Left lung (tissue), 10 donors: ENCODE measurements around the gene DMWD. TPM values are rescaled to one million over a fixed set of nuclear protein-coding genes. Genes with fewer than 3 reads are reported as not detected.
A peak's percentile ranks its signal among the peaks of the same experiment; 100 is the strongest.

Experiments used
- ATAC-seq: fragments of 200-7000 bp; cut with Tn5 transposase; one replicate; pipeline ENCODE4 v1.9.1; 2020; ENCODE audit warnings: moderate library complexity
- DNase-seq, 4 donors: peaks; one replicate each; pipeline ENCODE4 v3.0.0-alpha.2; 2013 to 2020
- H3K27ac ChIP-seq, 2 donors: fragments of 200-600 bp; sonication (generic) in 1 of 2; one replicate each; pipeline versions ENCODE4 v1.5.0 to v1.8.0; 2020 to 2021
- H3K27me3 ChIP-seq, 2 donors: fragments of 200-600 bp; sonication (generic) in 1 of 2; one replicate each; pipeline versions ENCODE4 v1.5.0 to v1.8.0; 2020 to 2021
- H3K36me3 ChIP-seq, 2 donors: fragments of 200-600 bp; sonication (generic) in 1 of 2; one replicate each; pipeline versions ENCODE4 v1.5.0 to v1.8.0; 2020 to 2021
- H3K4me1 ChIP-seq, 2 donors: fragments of 200-600 bp; one replicate each; pipeline ENCODE4 v1.8.0; 2021
- H3K4me3 ChIP-seq, 2 donors: fragments of 200-600 bp; sonication (generic) in 1 of 2; one replicate each; pipeline versions ENCODE4 v1.5.0 to v1.8.0; 2020 to 2021; ENCODE audit warnings: mild to moderate bottlenecking in 1 of 2
- H3K9me3 ChIP-seq, 2 donors: fragments of 200-600 bp; sonication (generic) in 1 of 2; one replicate each; pipeline versions ENCODE4 v1.5.0 to v1.8.0; 2020 to 2021
- CTCF ChIP-seq, 2 donors: fragments of 200-600 bp; sonication (generic) in 1 of 2; IDR thresholded peaks; one replicate each; pipeline versions ENCODE4 v1.5.0 to v1.8.0; 2021; ENCODE audit warnings: antibody characterized with exemption in 2 of 2
- intact Hi-C, 2 donors: fragments of 100-400 bp; cut with DNase I; formaldehyde crosslinking; loops; one replicate each; pipeline versions ENCODE4 v1.11.2 to v1.14.2; 2022
- polyA plus RNA-seq, 6 donors: library from polyadenylated mRNA; unstranded; fragments of 120-200 nt; gene quantifications; one replicate each; pipeline ENCODE4 v1.2.1, GENCODE V29; 2013; ENCODE audit not compliant: insufficient read length in 6 of 6
- total RNA-seq, 2 donors: library from RNA; stranded (reverse); fragmentation: NEBNext Ultra II Directional; extraction: Animal tissue kit (Norgen Biotek cat#: 25700); gene quantifications; one replicate each; pipeline ENCODE4 v1.2.1, GENCODE V29; 2021
- donor health status: DM: no; HTN: yes; CAD: no.
- donor health status: DM: no; HTN: no; CAD: no.

DMWD gene
- total and polyA plus RNA-seq, 8 donors = 29.6 to 51.4 (median 40.2) TPM

GRCh38 chr19:45782162-45782691 lies 10.4 kb downstream of the DMWD start, which contains the start of gene DMPK:
TSS of gene DMPK (minus strand) at chr19:45782490. CDS start at chr19:45782352, 138 bp downstream.
- Histone ChIP-seq H3K36me3 (peaks cover 0 to 31% of the 10 kb centered on the region in 2 donors), H3K27me3 (peaks cover 0 to 100% of the 10 kb centered on the region in 2 donors), H3K4me1 (peaks cover 11 to 42% of the 10 kb centered on the region in 2 donors), H3K4me3 (peak within 1 kb of the TSS; percentile 35 to 36), H3K27ac (peak within 1 kb of the TSS; percentile 48 to 65), H3K9me3 (no peaks in the 10 kb centered on the region)
- intact Hi-C loops = no loop called here
- peak; percentile 18 for ATAC-seq
- peak in 1 of 4 donors; percentile 75 for DNase-seq
- TF ChIP-seq CTCF (IDR thresholded peaks at IDR 0.05) = no peak

GRCh38 chr19:45781214-45782161 lies 11.2 kb downstream of the DMWD start:
- peak; percentile 36 for ATAC-seq
- Histone ChIP-seq H3K4me1 (peaks cover 11 to 42% of the 10 kb centered on the region in 2 donors), H3K9me3 (no peaks in the 10 kb centered on the region), H3K4me3 (peak overlapping the region; percentile 35 to 36), H3K36me3 (peaks cover 0 to 31% of the 10 kb centered on the region in 2 donors), H3K27me3 (peaks cover 0 to 100% of the 10 kb centered on the region in 2 donors), H3K27ac (peak overlapping the region in 1 of 2 donors; percentile 37)
- no peak for TF ChIP-seq CTCF (IDR thresholded peaks at IDR 0.05)
- peak in 1 of 4 donors; percentile 86 for DNase-seq
- intact Hi-C loops = no loop called here

- H3K4me3 ChIP-seq = peak overlapping the region in 1 of 2 donors; percentile 35
- no peak for TF ChIP-seq CTCF (IDR thresholded peaks at IDR 0.05)
- peaks cover 0 to 25% of the 10 kb centered on the region in 2 donors for H3K36me3 ChIP-seq
- ATAC-seq = no peak
- H3K4me1 ChIP-seq = peaks cover 11 to 42% of the 10 kb centered on the region in 2 donors
- DNase-seq = no peak
- H3K27me3 ChIP-seq = peaks cover 0 to 96% of the 10 kb centered on the region in 2 donors
- intact Hi-C loops = no loop called here
- H3K27ac ChIP-seq = no peak overlapping the region
- no peaks in the 10 kb centered on the region for H3K9me3 ChIP-seq
Observed at GRCh38 chr19:45780448-45781213, 12.0 kb downstream of the DMWD start.

GRCh38 chr19:45780146-45780447 lies 12.5 kb downstream of the DMWD start:
- Histone ChIP-seq H3K4me1 (peaks cover 11 to 42% of the 10 kb centered on the region in 2 donors), H3K27me3 (peaks cover 0 to 92% of the 10 kb centered on the region in 2 donors), H3K27ac (no peak overlapping the region), H3K36me3 (peaks cover 0 to 20% of the 10 kb centered on the region in 2 donors), H3K4me3 (no peak overlapping the region), H3K9me3 (no peaks in the 10 kb centered on the region)
- TF ChIP-seq CTCF (IDR thresholded peaks at IDR 0.05) = no peak
- no peak for ATAC-seq
- no peak for DNase-seq
- intact Hi-C loops = no loop called here
